ENCODE results near the gene CCNA2.

GRCh38 chr4:121767166-121767565 is 56.5 kb downstream of the CCNA2 start:
- TF ChIP-seq POLR2A (IDR thresholded peaks at IDR 0.05; ENCODE audit: low read depth, low read length), result no peak
- TF ChIP-seq CTCF (IDR thresholded peaks at IDR 0.05; ENCODE audit: extremely low read depth in 1 of 2, insufficient read depth in 1 of 2, low read depth in 1 of 2, low read length in 2 of 2), result no peak
- TF ChIP-seq POLR2AphosphoS5 (IDR thresholded peaks at IDR 0.05; ENCODE audit: insufficient read depth, low read depth, low read length), result no peak

Data from endothelial cell of umbilical vein (primary cell).